Measurements from ENCODE around the gene DNAJB4. TPM values are rescaled to one million over a fixed set of nuclear protein-coding genes. Genes with fewer than 3 reads are reported as not detected.

Gene DNAJB4
- total and polyA plus RNA-seq, 2 donors (not counting 1 experiment from before 2014, with no cell fraction given) = 3.6 to 17.0 TPM

- POLR2A ChIA-PET = no interaction called here
- no peak overlapping the region for H2AFZ ChIP-seq (ENCODE audit: insufficient read depth, low read depth, low read length, poor library complexity, severe bottlenecking)
Measured at GRCh38 chr1:78054972-78055371, 50.2 kb downstream of the DNAJB4 start.

GRCh38 chr1:78055565-78056132 is 50.9 kb downstream of the DNAJB4 start:
- no peak overlapping the region for H3K4me3 Mint-ChIP-seq
- H3K4me1 Mint-ChIP-seq = no peaks in the 10 kb centered on the region
- intact Hi-C loops (cut with micrococcal nuclease) = no loop called here
- Histone ChIP-seq H3K4me3 (ENCODE audit: control extremely low read depth in 1 of 5, extremely low read depth in 1 of 5, insufficient read depth in 1 of 5, low read depth in 2 of 5, low read length in 4 of 5) (no peak overlapping the region), H3K27me3 (replicated peaks in 1 of 4; ENCODE audit: control extremely low read depth in 1 of 4, control insufficient read depth in 3 of 4, insufficient read depth in 4 of 4, low read length in 3 of 4) (no peaks in the 10 kb centered on the region), H3K27ac (ENCODE audit: low read length in 2 of 2) (no peak overlapping the region), H3K36me3 (replicated peaks in 1 of 2; ENCODE audit: control extremely low read depth in 1 of 2, control insufficient read depth in 1 of 2, extremely low read depth in 1 of 2, insufficient read depth in 2 of 2, low read length in 1 of 2) (no peaks in the 10 kb centered on the region), H3K9ac (ENCODE audit: low read length) (no peak overlapping the region), H2AFZ (ENCODE audit: insufficient read depth, low read depth, low read length, poor library complexity, severe bottlenecking) (no peak overlapping the region), H3K79me2 (ENCODE audit: control insufficient read depth, insufficient read depth, low read length) (no peaks in the 10 kb centered on the region), H3K9me3 (ENCODE audit: control extremely low read depth in 1 of 3, control insufficient read depth in 2 of 3, insufficient read depth in 1 of 3, low read length in 2 of 3) (no peaks in the 10 kb centered on the region), H3K4me1 (ENCODE audit: control insufficient read depth in 2 of 2, insufficient read depth in 2 of 2, low read length in 2 of 2) (no peaks in the 10 kb centered on the region), H3K4me2 (replicated peaks; ENCODE audit: low read depth, low read length, poor library complexity, severe bottlenecking) (no peak overlapping the region), H4K20me1 (ENCODE audit: control insufficient read depth, insufficient read depth, low read length, poor library complexity, severe bottlenecking) (no peaks in the 10 kb centered on the region)
- 100% methylated on average over 2 of the region's 3 CpGs for WGBS (ENCODE audit: insufficient coverage)
- H3K27ac Mint-ChIP-seq = no peak overlapping the region
- TF ChIP-seq EZH2 (IDR thresholded peaks at IDR 0.05; ENCODE audit: borderline replicate concordance, insufficient read depth, low read depth, low read length, poor library complexity, severe bottlenecking) = no peak
- no peak for TF ChIP-seq CTCF (IDR thresholded peaks at IDR 0.05)
- CTCF ChIA-PET = no interaction called here
- ATAC-seq (ENCODE audit: low read depth) = no peak
- DNase-seq = no peak
- H3K9me3 Mint-ChIP-seq (ENCODE audit: insufficient read depth) = no peaks in the 10 kb centered on the region
- POLR2A ChIA-PET = no interaction called here
- H3K27me3 Mint-ChIP-seq = peaks cover 13% of the 10 kb centered on the region

More at GRCh38 chr1:78054972-78055371, 50.2 kb downstream of the DNAJB4 start:
- H3K4me3 Mint-ChIP-seq = no peak overlapping the region
- H3K27me3 Mint-ChIP-seq = peaks cover 14% of the 10 kb centered on the region
- Histone ChIP-seq H4K20me1 (ENCODE audit: control insufficient read depth, insufficient read depth, low read length, poor library complexity, severe bottlenecking) (no peaks in the 10 kb centered on the region), H3K4me1 (ENCODE audit: control insufficient read depth in 2 of 2, insufficient read depth in 2 of 2, low read length in 2 of 2) (no peaks in the 10 kb centered on the region), H3K36me3 (replicated peaks in 1 of 2; ENCODE audit: control extremely low read depth in 1 of 2, control insufficient read depth in 1 of 2, extremely low read depth in 1 of 2, insufficient read depth in 2 of 2, low read length in 1 of 2) (no peaks in the 10 kb centered on the region), H3K27me3 (replicated peaks in 1 of 4; ENCODE audit: control extremely low read depth in 1 of 4, control insufficient read depth in 3 of 4, insufficient read depth in 4 of 4, low read length in 3 of 4) (no peaks in the 10 kb centered on the region), H3K9ac (ENCODE audit: low read length) (no peak overlapping the region), H3K79me2 (ENCODE audit: control insufficient read depth, insufficient read depth, low read length) (no peaks in the 10 kb centered on the region), H3K4me2 (replicated peaks; ENCODE audit: low read depth, low read length, poor library complexity, severe bottlenecking) (no peak overlapping the region), H3K9me3 (ENCODE audit: control extremely low read depth in 1 of 3, control insufficient read depth in 2 of 3, insufficient read depth in 1 of 3, low read length in 2 of 3) (no peaks in the 10 kb centered on the region), H3K4me3 (ENCODE audit: control extremely low read depth in 1 of 5, extremely low read depth in 1 of 5, insufficient read depth in 1 of 5, low read depth in 2 of 5, low read length in 4 of 5) (no peak overlapping the region), H3K27ac (ENCODE audit: low read length in 2 of 2) (no peak overlapping the region)
- ATAC-seq (ENCODE audit: low read depth) (no peak), DNase-seq (no peak)
- CTCF ChIA-PET = no interaction called here
- WGBS (ENCODE audit: insufficient coverage) = no CpG with 5 or more reads among the region's 2 CpGs
- no peak overlapping the region for H3K27ac Mint-ChIP-seq
- no peaks in the 10 kb centered on the region for H3K4me1 Mint-ChIP-seq
- H3K9me3 Mint-ChIP-seq (ENCODE audit: insufficient read depth) = no peaks in the 10 kb centered on the region
- intact Hi-C loops (cut with micrococcal nuclease) = no loop called here
- no peak for TF ChIP-seq EZH2 (IDR thresholded peaks at IDR 0.05; ENCODE audit: borderline replicate concordance, insufficient read depth, low read depth, low read length, poor library complexity, severe bottlenecking)
- TF ChIP-seq CTCF (IDR thresholded peaks at IDR 0.05) = no peak

Data from B cell (primary cell).